MM.1S (cell line): ENCODE data around the gene KYAT1.

Experiments
- EZH2 ChIP-seq: fragments of 300-600 bp; sonication (generic); optimal IDR thresholded peaks from 2 replicates; pipeline ENCODE3; 2017; ENCODE audit warnings: low read depth, mild to moderate bottlenecking, antibody characterized with exemption, low read length, mixed read lengths
- EZH2phosphoT487 ChIP-seq: fragments of 300-600 bp; sonication (generic); IDR thresholded peaks from 2 replicates; pipeline ENCODE4 v1.6.1; 2018; ENCODE audit warnings: antibody characterized with exemption, low read length
- TF ChIP-seq, protein P1 (sequence below): fragments of 300-600 bp; sonication (generic); IDR thresholded peaks from 2 replicates; pipeline ENCODE4 v1.5.1; 2016; ENCODE audit warnings: antibody characterized with exemption, low read length, mixed read lengths

DNA sequence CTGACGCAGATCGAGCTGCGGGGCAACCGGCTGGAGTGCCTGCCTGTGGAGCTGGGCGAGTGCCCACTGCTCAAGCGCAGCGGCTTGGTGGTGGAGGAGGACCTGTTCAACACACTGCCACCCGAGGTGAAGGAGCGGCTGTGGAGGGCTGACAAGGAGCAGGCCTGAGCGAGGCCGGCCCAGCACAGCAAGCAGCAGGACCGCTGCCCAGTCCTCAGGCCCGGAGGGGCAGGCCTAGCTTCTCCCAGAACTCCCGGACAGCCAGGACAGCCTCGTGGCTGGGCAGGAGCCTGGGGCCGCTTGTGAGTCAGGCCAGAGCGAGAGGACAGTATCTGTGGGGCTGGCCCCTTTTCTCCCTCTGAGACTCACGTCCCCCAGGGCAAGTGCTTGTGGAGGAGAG lies 34.5 kb upstream of the KYAT1 start:
- TF ChIP-seq, protein P1, sequence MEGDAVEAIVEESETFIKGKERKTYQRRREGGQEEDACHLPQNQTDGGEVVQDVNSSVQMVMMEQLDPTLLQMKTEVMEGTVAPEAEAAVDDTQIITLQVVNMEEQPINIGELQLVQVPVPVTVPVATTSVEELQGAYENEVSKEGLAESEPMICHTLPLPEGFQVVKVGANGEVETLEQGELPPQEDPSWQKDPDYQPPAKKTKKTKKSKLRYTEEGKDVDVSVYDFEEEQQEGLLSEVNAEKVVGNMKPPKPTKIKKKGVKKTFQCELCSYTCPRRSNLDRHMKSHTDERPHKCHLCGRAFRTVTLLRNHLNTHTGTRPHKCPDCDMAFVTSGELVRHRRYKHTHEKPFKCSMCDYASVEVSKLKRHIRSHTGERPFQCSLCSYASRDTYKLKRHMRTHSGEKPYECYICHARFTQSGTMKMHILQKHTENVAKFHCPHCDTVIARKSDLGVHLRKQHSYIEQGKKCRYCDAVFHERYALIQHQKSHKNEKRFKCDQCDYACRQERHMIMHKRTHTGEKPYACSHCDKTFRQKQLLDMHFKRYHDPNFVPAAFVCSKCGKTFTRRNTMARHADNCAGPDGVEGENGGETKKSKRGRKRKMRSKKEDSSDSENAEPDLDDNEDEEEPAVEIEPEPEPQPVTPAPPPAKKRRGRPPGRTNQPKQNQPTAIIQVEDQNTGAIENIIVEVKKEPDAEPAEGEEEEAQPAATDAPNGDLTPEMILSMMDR, result no peak
- no peak for TF ChIP-seq EZH2
- no peak for TF ChIP-seq EZH2phosphoT487
